Pancreas (tissue), 10 donors: Measurements from ENCODE around the gene TCFL5. TPM values are rescaled to one million over a fixed set of nuclear protein-coding genes. Genes with fewer than 3 reads are reported as not detected.

Source experiments
- ATAC-seq, 4 donors: fragments of 200-7000 bp; cut with Tn5 transposase; one replicate each; pipeline versions ENCODE4 v1.8.0 to v1.9.1; 2020; ENCODE audit warnings: mild to moderate bottlenecking in 4 of 4, moderate library complexity in 4 of 4
- DNase-seq, 6 donors: peaks; one replicate each; pipeline ENCODE4 v3.0.0-alpha.2; 2020
- FAIRE-seq: peaks from 2 replicates; lab custom pipeline; 2012; peaks lifted over from hg19 to GRCh38; lab: Jason Lieb, UNC
- H3K27ac ChIP-seq, 4 donors: fragments of 200-600 bp; sonication (generic); 1 replicate in 3 of 4; 2 replicates in 1 of 4; pipeline versions ENCODE4 v1.5.0 to v1.8.0; 2020
- H3K27me3 ChIP-seq, 4 donors: fragments of 200-600 bp; one replicate each; pipeline ENCODE4 v1.8.0; 2021
- H3K36me3 ChIP-seq, 3 donors: fragments of 200-600 bp; sonication (generic) in 1 of 3; one replicate each; pipeline versions ENCODE4 v1.5.0 to v1.8.0; 2020 to 2021
- H3K4me1 ChIP-seq, 3 donors: fragments of 200-600 bp; one replicate each; pipeline ENCODE4 v1.8.0; 2021
- H3K4me3 ChIP-seq, 4 donors: fragments of 200-600 bp; sonication (generic) in 2 of 4; one replicate each; pipeline versions ENCODE4 v1.5.0 to v1.8.0; 2020 to 2021
- H3K9me3 ChIP-seq, 4 donors: fragments of 200-600 bp; one replicate each; pipeline ENCODE4 v1.8.0; 2021
- WGBS, 2 donors: extraction: QIAGEN DNeasy Blood & Tissue Kit; methylation state at CpG; one replicate each; pipeline ENCODE4 v1.1.7; 2013; 5-methylcytosine and 5-hydroxymethylcytosine counted together
- intact Hi-C, 3 donors: fragments of 100-400 bp; cut with DNase I; formaldehyde crosslinking; loops; one replicate each; pipeline versions ENCODE4 v1.11.1 to v1.14.2; 2022
- polyA plus RNA-seq, 2 donors: library from polyadenylated mRNA; stranded (reverse); fragments of 200-250 nt; gene quantifications; one replicate each; pipeline ENCODE4 v1.2.3, GENCODE V29; 2013
- total RNA-seq, 6 donors: library from RNA; stranded (reverse); fragmentation: NEBNext Ultra II Directional in 4 of 6; extraction: Animal tissue kit (Norgen Biotek cat#: 25700) in 4 of 6; gene quantifications; one replicate each; pipeline versions ENCODE4 v1.2.1 to v1.2.4, GENCODE V29; 2021 to 2023
- TF ChIP-seq, protein P1 (sequence below), 4 donors: fragments of 200-600 bp; sonication (generic) in 3 of 4; IDR thresholded peaks; one replicate each; pipeline versions ENCODE4 v1.5.0 to v1.8.0; 2021; ENCODE audit warnings: antibody characterized with exemption in 4 of 4
- donor health status: healthy with polysubstance abuse.
- donor health status: DM: no; HTN: no; CAD: no; lungs with moderate emphysema.
- donor health status: DM: no; HTN: no; CAD: no.
- donor health status: control.
- donor health status: control.
- donor health status: Bipolar disorder and iron deficiency.
- donor health status: DM: yes; HTN: yes; CAD: no.
- donor health status: DM: no; HTN: no; CAD: no.
- donor health status: DM: no; HTN: no; CAD: no.
- donor health status: DM: yes; HTN: yes; CAD: no.

TCFL5 gene
- total and polyA plus RNA-seq, 8 donors: 2.5 to 4.9 (median 4.0) TPM

- H3K36me3 ChIP-seq: peaks cover 0 to 34% (median 23%) of the 10 kb centered on the region in 3 donors
- H3K9me3 ChIP-seq: no peaks in the 10 kb centered on the region
- ATAC-seq (no peak), FAIRE-seq (no peak), DNase-seq (no peak)
- 93 to 95% methylated on average over 16 of the region's 16 CpGs for WGBS, 2 donors
- intact Hi-C loops: loop anchor here in 2 of 3 donors (5.0 to 10.0 kb wide), 2 partner anchors 111 to 118 kb away; partner anchors contain the start of gene BHLHE23 (in 1 of the 2)
- H3K4me1 ChIP-seq: peaks cover 0 to 8% (median 4%) of the 10 kb centered on the region in 3 donors
- TF ChIP-seq, protein P1, sequence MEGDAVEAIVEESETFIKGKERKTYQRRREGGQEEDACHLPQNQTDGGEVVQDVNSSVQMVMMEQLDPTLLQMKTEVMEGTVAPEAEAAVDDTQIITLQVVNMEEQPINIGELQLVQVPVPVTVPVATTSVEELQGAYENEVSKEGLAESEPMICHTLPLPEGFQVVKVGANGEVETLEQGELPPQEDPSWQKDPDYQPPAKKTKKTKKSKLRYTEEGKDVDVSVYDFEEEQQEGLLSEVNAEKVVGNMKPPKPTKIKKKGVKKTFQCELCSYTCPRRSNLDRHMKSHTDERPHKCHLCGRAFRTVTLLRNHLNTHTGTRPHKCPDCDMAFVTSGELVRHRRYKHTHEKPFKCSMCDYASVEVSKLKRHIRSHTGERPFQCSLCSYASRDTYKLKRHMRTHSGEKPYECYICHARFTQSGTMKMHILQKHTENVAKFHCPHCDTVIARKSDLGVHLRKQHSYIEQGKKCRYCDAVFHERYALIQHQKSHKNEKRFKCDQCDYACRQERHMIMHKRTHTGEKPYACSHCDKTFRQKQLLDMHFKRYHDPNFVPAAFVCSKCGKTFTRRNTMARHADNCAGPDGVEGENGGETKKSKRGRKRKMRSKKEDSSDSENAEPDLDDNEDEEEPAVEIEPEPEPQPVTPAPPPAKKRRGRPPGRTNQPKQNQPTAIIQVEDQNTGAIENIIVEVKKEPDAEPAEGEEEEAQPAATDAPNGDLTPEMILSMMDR (IDR thresholded peaks at IDR 0.05): no peak
- H3K27ac ChIP-seq: no peak overlapping the region
- H3K27me3 ChIP-seq: no peaks in the 10 kb centered on the region
- H3K4me3 ChIP-seq: no peak overlapping the region
These were observed 34.9 kb upstream of the TCFL5 start for GRCh38 chr20:62896526-62896925.

- WGBS, 2 donors: 91 to 95% methylated on average over 9 of the region's 9 CpGs
These were observed 33.9 kb upstream of the TCFL5 start for GRCh38 chr20:62895539-62895938.

DNA sequence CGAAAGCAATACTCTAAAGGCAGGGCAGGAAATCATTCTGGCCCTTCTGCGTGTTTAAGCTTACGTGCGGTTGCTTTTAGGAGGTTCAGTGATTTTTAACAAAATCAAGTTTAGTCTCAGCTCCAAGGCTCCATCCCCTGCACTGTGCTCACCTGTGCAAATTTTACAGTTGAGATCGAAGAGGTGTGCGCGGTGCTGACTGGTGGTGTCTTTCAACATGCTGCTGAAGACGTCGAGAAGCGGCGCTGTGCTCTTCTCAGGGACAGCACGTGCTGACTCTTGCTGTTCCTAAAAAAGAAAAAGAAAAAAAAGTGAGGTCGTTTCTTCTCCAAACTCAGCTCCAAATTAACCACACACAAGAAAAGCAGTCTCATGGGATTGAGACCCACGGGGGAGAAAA, 32.6 kb upstream of the TCFL5 start:
- TF ChIP-seq, protein P1 (IDR thresholded peaks at IDR 0.05): no peak
- ATAC-seq: no peak
- peaks cover 4 to 54% (median 38%) of the 10 kb centered on the region in 3 donors for H3K36me3 ChIP-seq
- WGBS, 2 donors: 89 to 93% methylated on average over 14 of the region's 14 CpGs
- no peak overlapping the region for H3K4me3 ChIP-seq
- no peaks in the 10 kb centered on the region for H3K9me3 ChIP-seq
- intact Hi-C loops: loop anchor here in 1 of 3 donors (10.0 kb wide), 1 partner anchor 121 kb away; no protein-coding TSS in a partner anchor
- H3K27me3 ChIP-seq: no peaks in the 10 kb centered on the region
- no peaks in the 10 kb centered on the region for H3K4me1 ChIP-seq
- no peak for FAIRE-seq
- H3K27ac ChIP-seq: no peak overlapping the region
- DNase-seq: no peak

More at GRCh38 chr20:62895539-62895938, 33.9 kb upstream of the TCFL5 start:
- no peak for ATAC-seq
- Histone ChIP-seq H3K27me3 (no peaks in the 10 kb centered on the region), H3K9me3 (no peaks in the 10 kb centered on the region), H3K4me3 (no peak overlapping the region), H3K27ac (no peak overlapping the region), H3K4me1 (peaks cover 0 to 8% (median 2%) of the 10 kb centered on the region in 3 donors), H3K36me3 (peaks cover 0 to 41% (median 29%) of the 10 kb centered on the region in 3 donors)
- intact Hi-C loops: loop anchor here in 2 of 3 donors (5.0 to 10.0 kb wide), 2 partner anchors 112 to 119 kb away; partner anchors contain the start of gene BHLHE23 (in 1 of the 2)
- TF ChIP-seq, protein P1 (IDR thresholded peaks at IDR 0.05): no peak
- no peak for DNase-seq
- FAIRE-seq: no peak

- DNase-seq: peak in 1 of 6 donors; percentile 26
- 94 to 96% methylated on average over 14 of the region's 14 CpGs for WGBS, 2 donors
- intact Hi-C loops: loop anchor here in 1 of 3 donors (10.0 kb wide), 1 partner anchor 121 kb away; no protein-coding TSS in a partner anchor
These were observed 32.1 kb upstream of the TCFL5 start for GRCh38 chr20:62893700-62894099.

More at GRCh38 chr20:62893700-62894099, 32.1 kb upstream of the TCFL5 start:
- FAIRE-seq: no peak
- Histone ChIP-seq H3K27ac (no peak overlapping the region), H3K9me3 (no peaks in the 10 kb centered on the region), H3K4me1 (no peaks in the 10 kb centered on the region), H3K36me3 (peaks cover 4 to 60% (median 44%) of the 10 kb centered on the region in 3 donors), H3K27me3 (no peaks in the 10 kb centered on the region), H3K4me3 (no peak overlapping the region)
- TF ChIP-seq, protein P1 (IDR thresholded peaks at IDR 0.05): no peak
- no peak for ATAC-seq
